Keratinocyte (primary cell): ENCODE data around the gene GPATCH4.

Source experiments
- EZH2 ChIP-seq: IDR thresholded peaks from one replicate; pipeline ENCODE4 v1.6.1; 2012; ENCODE audit warnings: inconsistent platforms, mild to moderate bottlenecking, low read length, moderate library complexity
- TF ChIP-seq, protein P1 (sequence below), 3 experiments: IDR thresholded peaks in 1 of 3; conservative IDR thresholded peaks in 1 of 3; optimal IDR thresholded peaks in 1 of 3; 2 replicates in 2 of 3; 3 replicates in 1 of 3; pipeline versions ENCODE3 to v1.5.1; 2011; ENCODE audit warnings: low read length in 3 of 3, mild to moderate bottlenecking in 3 of 3, moderate library complexity in 2 of 3, control low read depth in 1 of 3, inconsistent platforms in 1 of 3; ENCODE audit not compliant: insufficient read depth in 2 of 3; ENCODE audit errors: extremely low read depth in 1 of 3

DNA sequence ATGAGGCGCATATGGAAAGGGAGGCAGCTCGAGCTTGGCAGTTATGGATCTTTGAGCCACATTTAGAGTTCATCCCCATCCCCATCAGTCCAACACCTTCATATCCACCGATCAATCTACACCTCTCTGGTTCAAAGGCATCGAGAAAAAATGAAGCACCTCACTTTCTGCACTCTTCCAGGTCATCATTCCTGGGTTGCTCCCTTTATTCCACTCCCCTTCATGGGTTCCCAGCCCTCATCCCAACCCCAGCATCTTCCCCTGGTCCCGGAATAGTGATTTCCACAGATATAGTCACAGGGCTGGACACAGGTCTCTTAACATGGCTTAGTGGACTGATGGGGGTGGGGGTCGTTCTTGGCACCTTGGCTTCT, 18.3 kb upstream of the GPATCH4 start:
- no peak for TF ChIP-seq EZH2
- TF ChIP-seq, protein P1, sequence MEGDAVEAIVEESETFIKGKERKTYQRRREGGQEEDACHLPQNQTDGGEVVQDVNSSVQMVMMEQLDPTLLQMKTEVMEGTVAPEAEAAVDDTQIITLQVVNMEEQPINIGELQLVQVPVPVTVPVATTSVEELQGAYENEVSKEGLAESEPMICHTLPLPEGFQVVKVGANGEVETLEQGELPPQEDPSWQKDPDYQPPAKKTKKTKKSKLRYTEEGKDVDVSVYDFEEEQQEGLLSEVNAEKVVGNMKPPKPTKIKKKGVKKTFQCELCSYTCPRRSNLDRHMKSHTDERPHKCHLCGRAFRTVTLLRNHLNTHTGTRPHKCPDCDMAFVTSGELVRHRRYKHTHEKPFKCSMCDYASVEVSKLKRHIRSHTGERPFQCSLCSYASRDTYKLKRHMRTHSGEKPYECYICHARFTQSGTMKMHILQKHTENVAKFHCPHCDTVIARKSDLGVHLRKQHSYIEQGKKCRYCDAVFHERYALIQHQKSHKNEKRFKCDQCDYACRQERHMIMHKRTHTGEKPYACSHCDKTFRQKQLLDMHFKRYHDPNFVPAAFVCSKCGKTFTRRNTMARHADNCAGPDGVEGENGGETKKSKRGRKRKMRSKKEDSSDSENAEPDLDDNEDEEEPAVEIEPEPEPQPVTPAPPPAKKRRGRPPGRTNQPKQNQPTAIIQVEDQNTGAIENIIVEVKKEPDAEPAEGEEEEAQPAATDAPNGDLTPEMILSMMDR (optimal IDR thresholded peaks at IDR 0.05 in 1 of 3, IDR thresholded peaks at IDR 0.05 in 1 of 3, conservative IDR thresholded peaks at IDR 0.05 in 1 of 3; ENCODE audit: extremely low read depth in 1 of 3, insufficient read depth in 2 of 3, low read length in 3 of 3): no peak
